Trophoblast cell (in vitro differentiated cells and primary cell): Measurements from ENCODE around the gene COL23A1.

Experiments
- DNase-seq, 2 donors: peaks; one replicate each; pipeline ENCODE4 v3.0.0-alpha.2; 2016
- H2AFZ ChIP-seq: 2 replicates; pipeline ENCODE4 v1.6.1; 2013; ENCODE audit warnings: low read length, moderate library complexity, mild to moderate bottlenecking; ENCODE audit not compliant: insufficient read depth, poor library complexity
- H2AK5ac ChIP-seq: 2 replicates; pipeline ENCODE4 v1.6.1; 2013; ENCODE audit warnings: mild to moderate bottlenecking, low read length
- H2BK120ac ChIP-seq: 2 replicates; pipeline ENCODE4 v1.6.1; 2013; ENCODE audit warnings: low read length, mild to moderate bottlenecking, moderate library complexity; ENCODE audit not compliant: insufficient read depth, poor library complexity
- H2BK12ac ChIP-seq: 2 replicates; pipeline ENCODE4 v1.6.1; 2013; ENCODE audit warnings: mild to moderate bottlenecking, low read length, moderate library complexity
- H2BK5ac ChIP-seq: 2 replicates; pipeline ENCODE4 v1.6.1; 2013; ENCODE audit warnings: low read length, low read depth, moderate library complexity, mild to moderate bottlenecking; ENCODE audit not compliant: poor library complexity
- H3K14ac ChIP-seq: 2 replicates; pipeline ENCODE4 v1.6.1; 2013; ENCODE audit warnings: mild to moderate bottlenecking, low read length
- H3K18ac ChIP-seq: 2 replicates; pipeline ENCODE4 v1.6.1; 2013; ENCODE audit warnings: mild to moderate bottlenecking, low read length
- H3K23ac ChIP-seq: 2 replicates; pipeline ENCODE4 v1.6.1; 2013; ENCODE audit warnings: low read length
- H3K27ac ChIP-seq: 2 replicates; pipeline ENCODE4 v1.5.1; 2013; ENCODE audit warnings: low read depth, mild to moderate bottlenecking, inconsistent platforms, low read length, moderate library complexity
- H3K27me3 ChIP-seq: 2 replicates; pipeline ENCODE4 v1.6.1; 2013; ENCODE audit warnings: inconsistent platforms, mild to moderate bottlenecking, low read length, moderate library complexity; ENCODE audit not compliant: insufficient read depth
- H3K36me3 ChIP-seq, 2 experiments: 1 replicate in 1 of 2; 2 replicates in 1 of 2; pipeline ENCODE4 v1.6.1; 2013; ENCODE audit warnings: low read length in 2 of 2, mild to moderate bottlenecking in 2 of 2, moderate library complexity in 1 of 2; ENCODE audit not compliant: insufficient read depth in 2 of 2, control insufficient read depth in 1 of 2
- H3K4ac ChIP-seq: 2 replicates; pipeline ENCODE4 v1.6.1; 2013; ENCODE audit warnings: low read depth, mild to moderate bottlenecking, low read length, moderate library complexity
- H3K4me1 ChIP-seq, 2 experiments: 1 replicate in 1 of 2; 2 replicates in 1 of 2; pipeline ENCODE4 v1.6.1; 2013; ENCODE audit warnings: low read length in 2 of 2, mild to moderate bottlenecking in 2 of 2, moderate library complexity in 1 of 2; ENCODE audit not compliant: insufficient read depth in 2 of 2, control insufficient read depth in 1 of 2
- H3K4me2 ChIP-seq: 2 replicates; pipeline ENCODE4 v1.6.1; 2013; ENCODE audit warnings: inconsistent platforms, mild to moderate bottlenecking, low read length, moderate library complexity
- H3K4me3 ChIP-seq: 2 replicates; pipeline ENCODE4 v1.5.1; 2013; ENCODE audit warnings: mild to moderate bottlenecking, low read depth, low read length, inconsistent platforms
- H3K79me1 ChIP-seq: one replicate; pipeline ENCODE4 v1.6.1; 2013; ENCODE audit warnings: low read length
- H3K79me2 ChIP-seq: 2 replicates; pipeline ENCODE4 v1.6.1; 2013; ENCODE audit warnings: low read length, mild to moderate bottlenecking; ENCODE audit not compliant: control insufficient read depth, insufficient read depth, poor library complexity
- H3K9ac ChIP-seq: 2 replicates; pipeline ENCODE4 v1.6.1; 2013; ENCODE audit warnings: mild to moderate bottlenecking, low read length
- H3K9me3 ChIP-seq: 2 replicates; pipeline ENCODE4 v1.6.1; 2013; ENCODE audit warnings: low read depth, mild to moderate bottlenecking, control low read depth, inconsistent platforms, low read length; ENCODE audit not compliant: insufficient read depth
- H4K12ac ChIP-seq: 2 replicates; pipeline ENCODE4 v1.6.1; 2013; ENCODE audit warnings: low read depth, mild to moderate bottlenecking, low read length, moderate library complexity
- H4K8ac ChIP-seq: 2 replicates; pipeline ENCODE4 v1.6.1; 2013; ENCODE audit warnings: low read depth, mild to moderate bottlenecking, low read length, moderate library complexity
- H4K91ac ChIP-seq: one replicate; pipeline ENCODE4 v1.6.1; 2013; ENCODE audit warnings: low read depth, mild to moderate bottlenecking, low read length, moderate library complexity
- WGBS: extraction: QIAGEN DNeasy Blood & Tissue Kit; methylation state at CpG from one replicate; pipeline ENCODE4 v1.1.7; 2013; ENCODE audit warnings: missing lambda C conversion rate; ENCODE audit not compliant: insufficient read length, insufficient coverage; ENCODE audit errors: extremely low coverage; 5-methylcytosine and 5-hydroxymethylcytosine counted together

The COL23A1 gene

GRCh38 chr5:178582291-178582690 is 7.9 kb downstream of the COL23A1 start:
- no peak overlapping the region for H2BK12ac ChIP-seq
- H3K4me1 ChIP-seq, result peaks cover 0 to 1% of the 10 kb centered on the region in 2 experiments
- no peak overlapping the region for H2BK120ac ChIP-seq
- H3K4me3 ChIP-seq, result peak overlapping the region; percentile 37
- H2BK5ac ChIP-seq, result no peak overlapping the region
- H3K36me3 ChIP-seq, result no peaks in the 10 kb centered on the region
- H3K27ac ChIP-seq, result no peak overlapping the region
- H3K79me2 ChIP-seq, result no peaks in the 10 kb centered on the region
- H3K23ac ChIP-seq, result no peak overlapping the region
- no peak overlapping the region for H3K14ac ChIP-seq
- no peaks in the 10 kb centered on the region for H3K27me3 ChIP-seq
- no peak overlapping the region for H3K4me2 ChIP-seq
- H4K8ac ChIP-seq, result no peak overlapping the region
- H3K79me1 ChIP-seq, result no peaks in the 10 kb centered on the region
- DNase-seq, result no peak
- peaks cover 7% of the 10 kb centered on the region for H3K9me3 ChIP-seq
- H4K91ac ChIP-seq, result no peak overlapping the region
- WGBS, result no CpG with 5 or more reads among the region's 13 CpGs
- no peak overlapping the region for H2AK5ac ChIP-seq
- H4K12ac ChIP-seq, result no peak overlapping the region
- no peak overlapping the region for H3K9ac ChIP-seq
- H3K18ac ChIP-seq, result no peak overlapping the region
- no peak overlapping the region for H3K4ac ChIP-seq
- H2AFZ ChIP-seq, result no peak overlapping the region

GRCh38 chr5:178581621-178582020 is 8.6 kb downstream of the COL23A1 start:
- peaks cover 4% of the 10 kb centered on the region for H3K27me3 ChIP-seq
- no peaks in the 10 kb centered on the region for H3K79me1 ChIP-seq
- H4K8ac ChIP-seq, result no peak overlapping the region
- no peaks in the 10 kb centered on the region for H3K79me2 ChIP-seq
- H3K4me3 ChIP-seq, result no peak overlapping the region
- H2BK5ac ChIP-seq, result no peak overlapping the region
- no peak overlapping the region for H3K18ac ChIP-seq
- H3K9ac ChIP-seq, result no peak overlapping the region
- H2AFZ ChIP-seq, result no peak overlapping the region
- no peak overlapping the region for H2AK5ac ChIP-seq
- no peak overlapping the region for H4K91ac ChIP-seq
- H3K27ac ChIP-seq, result no peak overlapping the region
- WGBS, result no CpG with 5 or more reads among the region's 3 CpGs
- no peak overlapping the region for H3K4me2 ChIP-seq
- H3K4ac ChIP-seq, result no peak overlapping the region
- no peak overlapping the region for H2BK120ac ChIP-seq
- no peak overlapping the region for H2BK12ac ChIP-seq
- peak; percentile 14 to 66 for DNase-seq
- no peak overlapping the region for H4K12ac ChIP-seq
- H3K23ac ChIP-seq, result no peak overlapping the region
- H3K36me3 ChIP-seq, result no peaks in the 10 kb centered on the region
- H3K4me1 ChIP-seq, result peaks cover 5 to 6% of the 10 kb centered on the region in 2 experiments
- no peak overlapping the region for H3K14ac ChIP-seq
- peaks cover 7% of the 10 kb centered on the region for H3K9me3 ChIP-seq

- H3K9me3 ChIP-seq, result peaks cover 5% of the 10 kb centered on the region
- no CpG with 5 or more reads among the region's 15 CpGs for WGBS
Observed at GRCh38 chr5:178580271-178580955, 9.8 kb downstream of the COL23A1 start.

DNA sequence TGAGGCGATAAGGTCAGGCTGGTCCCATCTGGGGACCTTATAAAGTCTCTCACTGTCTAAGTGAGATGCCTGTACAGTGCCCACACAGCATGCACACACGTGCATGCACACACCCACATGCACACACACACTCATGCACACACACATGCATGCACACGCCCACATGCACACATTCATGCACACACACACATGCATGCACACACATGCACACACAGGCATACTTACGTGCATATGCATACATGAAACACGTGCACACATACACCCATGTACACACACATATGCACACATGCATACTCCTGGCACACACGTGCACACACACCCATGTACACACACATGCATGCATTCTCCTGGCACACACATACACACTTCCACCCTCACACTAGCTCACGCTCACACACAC is 12.2 kb downstream of the COL23A1 start:
- Histone ChIP-seq H3K9ac (no peak overlapping the region), H3K9me3 (peaks cover 6% of the 10 kb centered on the region), H3K23ac (peak overlapping the region; percentile 3), H3K79me1 (no peaks in the 10 kb centered on the region), H3K4me1 (peaks cover 8 to 10% of the 10 kb centered on the region in 2 experiments), H3K4me3 (peak overlapping the region; percentile 39), H4K91ac (no peak overlapping the region), H2BK120ac (no peak overlapping the region), H2AK5ac (no peak overlapping the region), H3K36me3 (no peaks in the 10 kb centered on the region), H4K8ac (no peak overlapping the region), H2BK5ac (no peak overlapping the region), H4K12ac (no peak overlapping the region), H3K4me2 (no peak overlapping the region), H2BK12ac (no peak overlapping the region), H2AFZ (no peak overlapping the region), H3K4ac (no peak overlapping the region), H3K27me3 (peaks cover 11% of the 10 kb centered on the region), H3K14ac (no peak overlapping the region), H3K27ac (no peak overlapping the region), H3K18ac (no peak overlapping the region), H3K79me2 (no peaks in the 10 kb centered on the region)
- no CpG with 5 or more reads among the region's 7 CpGs for WGBS
- DNase-seq, result no peak

More at GRCh38 chr5:178580271-178580955, 9.8 kb downstream of the COL23A1 start:
- H3K79me1 ChIP-seq, result no peaks in the 10 kb centered on the region
- no peak overlapping the region for H2BK5ac ChIP-seq
- no peak overlapping the region for H3K18ac ChIP-seq
- H3K4ac ChIP-seq, result no peak overlapping the region
- H4K91ac ChIP-seq, result no peak overlapping the region
- no peak overlapping the region for H2BK12ac ChIP-seq
- H4K12ac ChIP-seq, result no peak overlapping the region
- no peak overlapping the region for H3K9ac ChIP-seq
- H3K27me3 ChIP-seq, result peaks cover 11% of the 10 kb centered on the region
- H3K4me3 ChIP-seq, result no peak overlapping the region
- no peaks in the 10 kb centered on the region for H3K79me2 ChIP-seq
- H3K14ac ChIP-seq, result no peak overlapping the region
- H4K8ac ChIP-seq, result no peak overlapping the region
- H3K23ac ChIP-seq, result no peak overlapping the region
- no peak overlapping the region for H2BK120ac ChIP-seq
- H3K4me1 ChIP-seq, result peaks cover 8 to 10% of the 10 kb centered on the region in 2 experiments
- no peaks in the 10 kb centered on the region for H3K36me3 ChIP-seq
- DNase-seq, result no peak
- H3K27ac ChIP-seq, result no peak overlapping the region
- no peak overlapping the region for H2AK5ac ChIP-seq
- no peak overlapping the region for H2AFZ ChIP-seq
- H3K4me2 ChIP-seq, result no peak overlapping the region
